Keratinocyte (primary cell): ENCODE measurements around the gene SEPTIN10. TPM values are rescaled to one million over a fixed set of nuclear protein-coding genes. Genes with fewer than 3 reads are reported as not detected.

Experiments
- DNase-seq: peaks from one replicate; pipeline ENCODE4 v3.0.0-alpha.2; 2011; ENCODE audit warnings: low read depth, missing footprints, low spot score
- FAIRE-seq: peaks from 2 replicates; lab custom pipeline; 2011; peaks lifted over from hg19 to GRCh38; lab: Jason Lieb, UNC
- H2AFZ ChIP-seq: 2 replicates; pipeline ENCODE4 v1.6.0; 2012; ENCODE audit warnings: low read length, control low read depth, inconsistent platforms; ENCODE audit not compliant: control insufficient read depth
- H3K27ac ChIP-seq: 2 replicates; pipeline ENCODE4 v1.5.1; 2011; ENCODE audit warnings: low read length; ENCODE audit not compliant: control insufficient read depth, insufficient read depth
- H3K27me3 ChIP-seq: 3 replicates; pipeline ENCODE4 v1.6.0; 2011; ENCODE audit warnings: low read length; ENCODE audit not compliant: control insufficient read depth, insufficient read depth; ENCODE audit errors: extremely low read depth
- H3K36me3 ChIP-seq, 2 experiments: 2 replicates in 1 of 2; 3 replicates in 1 of 2; pipeline ENCODE4 v1.5.1; 2011; ENCODE audit warnings: low read length in 2 of 2, mild to moderate bottlenecking in 1 of 2; ENCODE audit not compliant: control insufficient read depth in 2 of 2, insufficient read depth in 2 of 2; ENCODE audit errors: extremely low read depth in 1 of 2
- H3K4me1 ChIP-seq: 3 replicates; pipeline ENCODE4 v1.5.1; 2011; ENCODE audit warnings: low read length; ENCODE audit not compliant: control insufficient read depth, insufficient read depth; ENCODE audit errors: extremely low read depth
- H3K4me2 ChIP-seq: 3 replicates; pipeline ENCODE4 v1.6.0; 2011; ENCODE audit warnings: low read depth, low read length; ENCODE audit not compliant: control insufficient read depth, insufficient read depth; ENCODE audit errors: extremely low read depth
- H3K4me3 ChIP-seq, 3 experiments: fragments of 200-600 bp in 1 of 3; sonication (generic) in 1 of 3; 2 replicates in 2 of 3; 3 replicates in 1 of 3; pipeline ENCODE4 v1.5.1; 2011 to 2016; ENCODE audit warnings: low read length in 3 of 3, mild to moderate bottlenecking in 3 of 3, control low read depth in 2 of 3, inconsistent platforms in 1 of 3, low read depth in 1 of 3, mixed read lengths in 1 of 3, mixed run types in 1 of 3, moderate library complexity in 1 of 3; ENCODE audit not compliant: control insufficient read depth in 2 of 3, insufficient read depth in 2 of 3; ENCODE audit errors: extremely low read depth in 1 of 3
- H3K79me2 ChIP-seq: 2 replicates; pipeline ENCODE4 v1.6.0; 2012; ENCODE audit warnings: low read length; ENCODE audit not compliant: control insufficient read depth, insufficient read depth
- H3K9ac ChIP-seq: 3 replicates; pipeline ENCODE4 v1.6.0; 2011; ENCODE audit warnings: low read length; ENCODE audit not compliant: control insufficient read depth, insufficient read depth; ENCODE audit errors: extremely low read depth
- H3K9me1 ChIP-seq: 3 replicates; pipeline ENCODE4 v1.6.0; 2011; ENCODE audit warnings: low read length; ENCODE audit not compliant: control insufficient read depth, insufficient read depth; ENCODE audit errors: extremely low read depth
- H3K9me3 ChIP-seq: 2 replicates; pipeline ENCODE4 v1.5.1; 2012; ENCODE audit warnings: low read depth, low read length; ENCODE audit not compliant: control insufficient read depth
- H4K20me1 ChIP-seq: 3 replicates; pipeline ENCODE4 v1.6.0; 2011; ENCODE audit warnings: low read length; ENCODE audit not compliant: control insufficient read depth, insufficient read depth; ENCODE audit errors: extremely low read depth
- EZH2 ChIP-seq: IDR thresholded peaks from one replicate; pipeline ENCODE4 v1.6.1; 2012; ENCODE audit warnings: inconsistent platforms, mild to moderate bottlenecking, low read length, moderate library complexity
- dilution Hi-C: fragments of 300-500 bp; cut with MboI; formaldehyde crosslinking; loops from one replicate; pipeline ENCODE4 v1.7.0; 2020; ENCODE audit warnings: low sequenced_read_pairs; ENCODE audit not compliant: extremely low pct_ligation_motif_present
- polyA plus RNA-seq, 5 experiments: library from polyadenylated mRNA; depleted of rRNA in 3 of 5; stranded (reverse) in 3 of 5; stranded (forward) in 1 of 5; unstranded in 1 of 5; fragments of >200 nt; gene quantifications; 1 replicate in 1 of 5; 2 replicates in 3 of 5; 3 replicates in 1 of 5; pipeline versions ENCODE4 v1.2.1 to v1.2.3, GENCODE V29; 2011 to 2012; ENCODE audit warnings: missing spikeins in 2 of 5, low read depth in 1 of 5, low replicate concordance in 1 of 5
- TF ChIP-seq, protein P1 (sequence below), 3 experiments: IDR thresholded peaks in 1 of 3; conservative IDR thresholded peaks in 1 of 3; optimal IDR thresholded peaks in 1 of 3; 2 replicates in 2 of 3; 3 replicates in 1 of 3; pipeline versions ENCODE3 to v1.5.1; 2011; ENCODE audit warnings: low read length in 3 of 3, mild to moderate bottlenecking in 3 of 3, moderate library complexity in 2 of 3, control low read depth in 1 of 3, inconsistent platforms in 1 of 3; ENCODE audit not compliant: insufficient read depth in 2 of 3; ENCODE audit errors: extremely low read depth in 1 of 3

Gene SEPTIN10
- polyA plus RNA-seq, 1 donor (not counting 4 experiments of a cell fraction or from before 2014, with no cell fraction given), result 72.6 TPM

DNA sequence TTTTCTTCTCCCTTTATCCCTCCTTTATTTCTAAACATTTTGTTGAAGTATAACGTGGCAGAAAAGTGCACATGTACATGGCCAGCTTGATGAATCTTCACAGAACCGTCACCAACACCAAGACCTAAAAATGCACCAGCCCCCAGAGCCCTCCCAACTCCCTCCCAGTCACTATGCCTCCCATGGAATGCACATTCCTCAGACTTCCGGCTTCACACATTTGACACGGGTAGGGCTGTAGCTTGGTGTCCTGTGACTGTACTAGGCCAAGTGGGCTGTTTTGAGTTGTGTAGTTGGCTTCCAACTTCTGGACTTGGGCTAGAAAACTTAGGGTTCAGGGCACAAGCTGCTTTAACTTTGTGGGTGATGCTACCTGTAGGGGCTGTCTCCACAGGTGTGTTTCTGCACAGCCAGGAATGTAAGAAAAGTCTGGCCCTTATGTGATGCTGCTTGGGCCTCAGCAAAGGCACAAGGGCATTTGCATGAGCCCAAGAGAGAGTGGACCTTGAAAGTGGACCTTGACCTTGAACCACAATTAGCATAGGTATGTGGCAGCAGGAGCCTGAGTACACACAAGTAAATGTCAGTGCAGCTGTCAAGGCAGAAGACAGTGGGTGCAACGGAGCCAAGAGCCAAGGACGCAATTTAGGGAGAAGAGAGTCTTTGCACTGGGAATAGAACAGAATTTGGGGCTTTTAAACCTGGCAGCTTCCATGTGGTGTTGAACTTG lies 78.4 kb downstream of the SEPTIN10 start:
- no peaks in the 10 kb centered on the region for H4K20me1 ChIP-seq
- H3K79me2 ChIP-seq, result no peaks in the 10 kb centered on the region
- TF ChIP-seq, protein P1, sequence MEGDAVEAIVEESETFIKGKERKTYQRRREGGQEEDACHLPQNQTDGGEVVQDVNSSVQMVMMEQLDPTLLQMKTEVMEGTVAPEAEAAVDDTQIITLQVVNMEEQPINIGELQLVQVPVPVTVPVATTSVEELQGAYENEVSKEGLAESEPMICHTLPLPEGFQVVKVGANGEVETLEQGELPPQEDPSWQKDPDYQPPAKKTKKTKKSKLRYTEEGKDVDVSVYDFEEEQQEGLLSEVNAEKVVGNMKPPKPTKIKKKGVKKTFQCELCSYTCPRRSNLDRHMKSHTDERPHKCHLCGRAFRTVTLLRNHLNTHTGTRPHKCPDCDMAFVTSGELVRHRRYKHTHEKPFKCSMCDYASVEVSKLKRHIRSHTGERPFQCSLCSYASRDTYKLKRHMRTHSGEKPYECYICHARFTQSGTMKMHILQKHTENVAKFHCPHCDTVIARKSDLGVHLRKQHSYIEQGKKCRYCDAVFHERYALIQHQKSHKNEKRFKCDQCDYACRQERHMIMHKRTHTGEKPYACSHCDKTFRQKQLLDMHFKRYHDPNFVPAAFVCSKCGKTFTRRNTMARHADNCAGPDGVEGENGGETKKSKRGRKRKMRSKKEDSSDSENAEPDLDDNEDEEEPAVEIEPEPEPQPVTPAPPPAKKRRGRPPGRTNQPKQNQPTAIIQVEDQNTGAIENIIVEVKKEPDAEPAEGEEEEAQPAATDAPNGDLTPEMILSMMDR (optimal IDR thresholded peaks at IDR 0.05 in 1 of 3, IDR thresholded peaks at IDR 0.05 in 1 of 3, conservative IDR thresholded peaks at IDR 0.05 in 1 of 3; ENCODE audit: extremely low read depth in 1 of 3, insufficient read depth in 2 of 3, low read length in 3 of 3), result no peak
- H3K36me3 ChIP-seq, result no peaks in the 10 kb centered on the region
- dilution Hi-C loops, result no loop called here
- no peaks in the 10 kb centered on the region for H3K9me3 ChIP-seq
- DNase-seq, result no peak
- FAIRE-seq, result no peak
- H3K9me1 ChIP-seq, result no peaks in the 10 kb centered on the region
- H2AFZ ChIP-seq, result no peak overlapping the region
- H3K27me3 ChIP-seq, result peaks cover 4% of the 10 kb centered on the region
- H3K9ac ChIP-seq, result no peak overlapping the region
- H3K4me2 ChIP-seq, result no peak overlapping the region
- H3K4me1 ChIP-seq, result no peaks in the 10 kb centered on the region
- no peak overlapping the region for H3K4me3 ChIP-seq
- H3K27ac ChIP-seq, result no peak overlapping the region

DNA sequence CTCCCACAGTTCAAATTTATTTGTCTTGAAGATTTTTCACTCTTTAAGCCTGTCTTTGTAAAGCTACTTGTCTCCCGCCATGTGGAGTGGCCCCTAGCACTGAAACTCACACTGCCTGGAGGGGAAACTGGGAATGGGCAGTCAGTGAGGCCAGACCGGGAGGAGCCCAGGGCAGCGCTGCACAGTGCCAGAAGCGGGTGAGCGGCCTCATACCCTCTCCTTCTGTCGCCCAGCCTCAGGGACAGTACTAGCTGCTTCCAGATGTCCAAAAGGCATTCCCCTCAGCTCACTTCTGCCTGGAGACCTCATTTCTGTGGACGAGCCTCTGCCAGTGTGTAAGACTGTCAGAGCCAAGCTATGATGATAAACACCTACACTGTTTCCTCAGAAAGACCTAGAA lies 79.9 kb downstream of the SEPTIN10 start:
- H3K36me3 ChIP-seq, result no peaks in the 10 kb centered on the region
- H3K9me1 ChIP-seq, result no peaks in the 10 kb centered on the region
- no peak overlapping the region for H3K9ac ChIP-seq
- H3K79me2 ChIP-seq, result no peaks in the 10 kb centered on the region
- dilution Hi-C loops, result no loop called here
- no peak overlapping the region for H2AFZ ChIP-seq
- no peak overlapping the region for H3K4me2 ChIP-seq
- no peaks in the 10 kb centered on the region for H3K4me1 ChIP-seq
- H4K20me1 ChIP-seq, result no peaks in the 10 kb centered on the region
- H3K9me3 ChIP-seq, result no peaks in the 10 kb centered on the region
- H3K4me3 ChIP-seq, result no peak overlapping the region
- TF ChIP-seq, protein P1 (optimal IDR thresholded peaks at IDR 0.05 in 1 of 3, IDR thresholded peaks at IDR 0.05 in 1 of 3, conservative IDR thresholded peaks at IDR 0.05 in 1 of 3; ENCODE audit: extremely low read depth in 1 of 3, insufficient read depth in 2 of 3, low read length in 3 of 3), result no peak
- TF ChIP-seq EZH2, result no peak
- peaks cover 4% of the 10 kb centered on the region for H3K27me3 ChIP-seq
- no peak for FAIRE-seq
- no peak for DNase-seq
- H3K27ac ChIP-seq, result no peak overlapping the region
